Activated naive CD8-positive, alpha-beta T cell (primary cell): Measurements from ENCODE around the gene CYP1B1.

Experiments
- H3K27ac Mint-ChIP-seq: one replicate; pipeline ENCODE4 v1.8.0; 2021; ENCODE audit warnings: mixed read lengths
- H3K27me3 Mint-ChIP-seq: one replicate; pipeline ENCODE4 v1.8.0; 2021; ENCODE audit warnings: mixed read lengths
- H3K36me3 Mint-ChIP-seq: one replicate; pipeline ENCODE4 v1.8.0; 2021; ENCODE audit warnings: mixed read lengths
- H3K4me1 Mint-ChIP-seq: one replicate; pipeline ENCODE4 v1.8.0; 2021; ENCODE audit warnings: low read depth, mixed read lengths
- H3K4me3 Mint-ChIP-seq: one replicate; pipeline ENCODE4 v1.8.0; 2021; ENCODE audit warnings: mild to moderate bottlenecking, mixed read lengths
- H3K9me3 Mint-ChIP-seq: one replicate; pipeline ENCODE4 v1.8.0; 2021; ENCODE audit warnings: low read depth, mixed read lengths

CYP1B1 gene

DNA sequence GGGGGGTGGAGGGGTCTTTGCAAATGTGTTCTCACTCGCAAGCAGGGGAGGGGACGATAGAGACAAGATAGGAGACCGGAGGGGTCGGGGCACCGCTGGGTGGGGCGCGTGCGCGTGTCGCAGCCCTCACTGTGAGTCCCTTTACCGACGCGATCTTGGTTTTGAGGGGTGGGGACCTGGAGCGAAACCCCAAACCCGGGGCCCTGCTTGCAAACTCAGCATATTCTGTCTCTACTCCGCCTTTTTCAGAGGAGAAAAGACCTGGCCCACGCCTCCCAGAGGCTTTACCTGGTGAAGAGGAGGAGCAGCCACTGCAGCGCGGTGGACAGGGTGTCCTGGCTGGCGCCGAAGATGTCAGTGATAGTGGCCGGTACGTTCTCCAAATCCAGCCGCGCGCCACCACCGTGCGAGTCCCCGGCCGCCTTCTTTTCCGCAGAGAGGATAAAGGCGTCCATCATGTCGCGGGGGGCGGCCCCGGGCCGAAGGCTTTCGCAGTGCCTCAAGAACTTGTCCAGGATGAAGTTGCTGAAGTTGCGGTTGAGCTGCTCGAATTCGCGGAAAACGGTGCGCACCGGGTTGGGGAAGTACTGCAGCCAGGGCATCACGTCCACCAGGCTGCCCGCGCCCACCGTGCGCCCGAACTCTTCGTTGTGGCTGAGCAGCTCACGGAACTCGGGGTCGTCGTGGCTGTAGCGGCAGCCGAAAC, 1.7 kb downstream of the CYP1B1 start:
- no peaks in the 10 kb centered on the region for H3K36me3 Mint-ChIP-seq
- peaks cover 22% of the 10 kb centered on the region for H3K27me3 Mint-ChIP-seq
- peak overlapping the region; percentile 7 for H3K27ac Mint-ChIP-seq
- no peaks in the 10 kb centered on the region for H3K9me3 Mint-ChIP-seq
- H3K4me1 Mint-ChIP-seq, result peaks cover 18% of the 10 kb centered on the region
- H3K4me3 Mint-ChIP-seq, result peak overlapping the region; percentile 68

DNA sequence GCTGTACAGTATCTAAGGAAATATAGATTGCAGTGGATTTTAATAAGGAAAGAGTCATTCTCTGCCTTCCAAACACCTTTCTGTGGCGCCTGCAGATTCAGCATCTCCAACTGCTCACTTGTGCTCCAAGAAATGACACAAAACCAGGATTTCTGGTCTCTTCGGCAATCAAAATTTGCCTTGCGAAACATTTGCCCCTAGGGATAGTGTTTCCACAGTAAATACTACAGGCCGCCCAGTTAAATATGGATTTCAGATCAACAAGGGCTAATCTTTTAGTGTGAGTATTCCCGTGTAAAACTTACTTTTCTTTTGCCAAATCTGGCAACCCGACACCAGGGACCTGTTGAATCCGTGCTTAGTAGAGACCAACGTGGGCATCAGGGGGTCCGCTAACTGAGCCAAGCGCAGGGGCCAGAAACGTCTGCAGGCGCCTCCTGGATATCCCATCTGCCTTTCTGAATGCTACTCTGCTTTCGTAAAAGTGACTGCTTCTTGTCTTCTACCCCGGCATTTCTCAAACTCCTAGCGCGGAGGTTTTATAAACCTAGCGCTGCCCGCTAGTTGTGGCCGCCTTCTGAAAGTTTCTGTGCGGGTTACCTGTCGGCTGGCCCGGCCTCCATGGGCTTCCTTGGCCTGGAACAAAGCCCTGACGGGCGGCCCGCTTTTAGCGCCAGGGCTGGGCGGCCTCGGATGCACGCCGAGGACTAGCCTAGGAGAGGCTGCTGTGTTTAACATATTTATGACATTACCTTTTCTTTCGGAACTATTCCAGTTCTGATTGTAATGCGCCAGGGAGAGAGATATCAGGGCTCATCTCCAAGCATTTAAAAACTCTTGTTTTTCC, 2.5 kb downstream of the CYP1B1 start:
- peaks cover 18% of the 10 kb centered on the region for H3K4me1 Mint-ChIP-seq
- H3K27me3 Mint-ChIP-seq, result peaks cover 22% of the 10 kb centered on the region
- peak overlapping the region; percentile 7 for H3K27ac Mint-ChIP-seq
- no peaks in the 10 kb centered on the region for H3K9me3 Mint-ChIP-seq
- no peaks in the 10 kb centered on the region for H3K36me3 Mint-ChIP-seq
- peak overlapping the region; percentile 68 for H3K4me3 Mint-ChIP-seq

DNA sequence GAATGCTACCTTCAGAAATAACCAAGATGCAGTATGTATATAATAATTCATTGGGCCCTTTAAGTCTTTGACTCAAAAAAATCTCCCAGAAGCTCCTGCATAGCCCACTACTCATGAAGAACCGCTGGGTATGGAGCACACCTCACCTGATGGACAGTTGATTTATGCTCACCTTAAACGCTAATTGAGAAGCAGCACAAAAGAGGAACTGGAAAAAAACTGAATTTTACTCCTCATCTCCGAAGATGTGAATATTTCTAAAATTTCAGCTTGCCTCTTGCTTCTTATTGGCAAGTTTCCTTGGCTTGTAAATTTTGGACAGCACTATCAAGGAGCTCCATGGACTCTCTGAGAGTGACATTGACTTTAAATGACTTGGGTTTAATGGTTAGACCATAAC, 5.5 kb downstream of the CYP1B1 start:
- peaks cover 8% of the 10 kb centered on the region for H3K4me1 Mint-ChIP-seq
- no peak overlapping the region for H3K27ac Mint-ChIP-seq
- H3K36me3 Mint-ChIP-seq, result no peaks in the 10 kb centered on the region
- H3K4me3 Mint-ChIP-seq, result no peak overlapping the region
- no peaks in the 10 kb centered on the region for H3K9me3 Mint-ChIP-seq
- peaks cover 18% of the 10 kb centered on the region for H3K27me3 Mint-ChIP-seq

DNA sequence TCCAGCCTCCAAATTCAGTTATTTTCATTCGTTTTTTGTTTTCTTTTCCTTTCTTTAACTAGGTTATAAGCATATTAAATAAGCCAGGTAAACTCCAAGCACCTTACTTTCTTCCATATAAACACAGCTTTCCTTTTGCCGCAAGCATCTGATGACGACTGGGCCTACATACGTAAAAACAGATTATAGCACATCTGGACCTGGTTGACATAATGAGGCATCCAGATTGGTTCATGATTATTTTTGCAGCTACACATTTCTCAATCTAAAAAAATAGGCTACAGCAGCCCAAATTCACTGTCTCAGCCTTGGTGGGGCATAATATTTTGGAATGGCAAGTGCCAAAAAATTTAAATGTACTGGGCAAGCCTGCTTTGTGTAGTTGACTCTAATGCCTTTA, 7.7 kb downstream of the CYP1B1 start:
- Mint-ChIP-seq H3K9me3 (no peaks in the 10 kb centered on the region), H3K36me3 (no peaks in the 10 kb centered on the region)

DNA sequence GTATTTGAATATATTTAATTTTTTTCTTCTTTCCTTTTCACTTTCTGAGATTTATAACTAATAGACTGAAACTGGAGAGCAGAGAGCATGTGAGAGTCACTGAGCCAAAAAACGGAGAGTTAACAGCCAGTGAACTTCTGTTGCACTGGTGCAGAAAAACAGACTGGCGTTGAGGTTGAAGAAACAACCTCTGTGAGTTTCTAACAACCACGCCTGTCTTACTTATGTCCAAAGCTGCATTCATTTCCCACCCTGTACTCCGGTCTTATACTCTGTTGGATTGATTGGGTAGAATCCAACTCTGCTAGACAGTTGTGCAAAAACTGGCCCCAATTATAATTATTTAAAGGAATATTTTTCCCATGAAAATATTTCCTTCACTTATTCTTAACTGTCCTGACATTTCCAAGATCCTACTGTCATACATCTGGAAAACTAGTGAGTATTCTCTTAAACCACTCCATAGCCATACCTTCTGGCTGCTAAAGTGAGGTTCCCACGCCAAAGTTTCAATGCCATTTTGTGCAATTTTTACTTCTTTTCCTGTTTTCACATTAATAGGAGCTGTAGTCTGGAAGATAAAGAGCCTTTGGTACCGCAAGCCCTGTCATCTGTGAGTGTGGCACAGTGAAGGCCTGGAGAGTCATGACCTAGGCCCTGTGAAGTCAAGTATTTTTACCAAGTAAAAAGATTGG, 9.4 kb downstream of the CYP1B1 start:
- no peaks in the 10 kb centered on the region for H3K9me3 Mint-ChIP-seq
- peaks cover 4% of the 10 kb centered on the region for H3K36me3 Mint-ChIP-seq
- no peak overlapping the region for H3K27ac Mint-ChIP-seq
- H3K27me3 Mint-ChIP-seq, result peaks cover 2% of the 10 kb centered on the region
- no peak overlapping the region for H3K4me3 Mint-ChIP-seq
- H3K4me1 Mint-ChIP-seq, result no peaks in the 10 kb centered on the region

More for the DNA sequence above, 7.7 kb downstream of the CYP1B1 start:
- H3K27ac Mint-ChIP-seq, result no peak overlapping the region
- H3K4me1 Mint-ChIP-seq, result no peaks in the 10 kb centered on the region
- no peak overlapping the region for H3K4me3 Mint-ChIP-seq
- peaks cover 10% of the 10 kb centered on the region for H3K27me3 Mint-ChIP-seq

DNA sequence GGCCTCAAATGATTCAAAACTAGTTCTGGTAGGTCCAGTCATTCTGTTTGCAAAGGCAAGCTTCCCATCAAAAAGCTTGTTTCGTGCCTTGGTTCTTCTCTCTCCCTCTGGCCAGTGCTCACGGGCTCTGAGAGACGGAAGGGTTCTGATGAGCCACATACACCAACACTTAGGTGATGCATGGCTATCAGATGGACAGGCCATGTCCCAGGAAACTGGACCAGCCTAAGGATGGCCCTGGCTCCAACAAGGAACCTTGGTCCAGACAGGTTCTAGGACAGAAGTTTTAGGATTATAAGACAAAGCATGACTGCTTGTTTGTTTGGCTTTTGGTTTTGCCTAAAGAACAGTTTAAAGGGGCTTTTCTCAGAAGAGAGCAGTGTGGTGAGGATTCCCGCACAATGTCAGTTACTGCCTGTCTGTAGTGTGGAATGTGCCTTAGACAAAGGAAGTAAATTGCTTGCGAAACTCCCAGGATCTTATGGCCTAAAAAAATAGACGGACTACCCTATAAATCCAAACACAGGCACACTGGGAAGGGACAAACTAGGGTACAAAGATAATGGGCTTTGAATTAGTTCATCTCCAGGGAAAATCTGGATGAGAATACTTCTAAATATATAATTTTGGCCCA, 10.3 kb downstream of the CYP1B1 start:
- peaks cover 4% of the 10 kb centered on the region for H3K36me3 Mint-ChIP-seq
- H3K4me1 Mint-ChIP-seq, result no peaks in the 10 kb centered on the region
- H3K4me3 Mint-ChIP-seq, result no peak overlapping the region
- no peaks in the 10 kb centered on the region for H3K9me3 Mint-ChIP-seq
- H3K27ac Mint-ChIP-seq, result no peak overlapping the region
- peaks cover 2% of the 10 kb centered on the region for H3K27me3 Mint-ChIP-seq

DNA sequence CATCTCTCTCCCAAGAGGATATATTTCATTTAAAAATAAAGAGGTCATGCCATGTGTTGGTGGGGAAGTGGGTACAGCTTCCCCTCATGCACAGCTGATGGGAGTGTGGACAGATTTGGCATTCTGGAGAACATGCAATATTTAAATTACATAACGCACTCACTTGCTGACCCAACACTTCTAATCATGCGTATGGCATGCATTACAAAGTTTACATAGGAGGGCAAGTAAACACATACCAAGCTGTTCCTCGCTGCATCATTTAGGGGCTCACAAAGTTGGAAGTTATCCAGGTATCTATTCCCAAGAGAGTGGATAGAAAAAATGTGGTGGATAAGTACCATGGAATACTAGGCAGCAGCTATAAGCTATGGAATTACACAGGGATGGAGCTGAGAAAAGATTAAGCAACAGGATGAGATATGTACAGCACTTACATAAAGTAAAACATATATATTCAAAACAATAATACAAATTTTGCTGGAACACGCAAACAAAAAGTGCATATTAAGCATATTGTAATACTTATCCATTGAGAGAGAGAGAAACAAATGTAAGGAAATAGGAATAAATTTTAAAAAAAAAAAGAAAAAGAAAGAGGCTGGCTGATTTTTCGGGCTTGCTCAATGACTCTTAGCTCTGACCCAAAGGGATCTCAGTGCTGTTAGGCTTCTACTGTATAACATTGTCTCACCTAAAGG, 11.0 kb downstream of the CYP1B1 start:
- Mint-ChIP-seq H3K4me1 (no peaks in the 10 kb centered on the region), H3K9me3 (no peaks in the 10 kb centered on the region), H3K4me3 (no peak overlapping the region), H3K27ac (no peak overlapping the region), H3K36me3 (peaks cover 4% of the 10 kb centered on the region), H3K27me3 (peaks cover 2% of the 10 kb centered on the region)

DNA sequence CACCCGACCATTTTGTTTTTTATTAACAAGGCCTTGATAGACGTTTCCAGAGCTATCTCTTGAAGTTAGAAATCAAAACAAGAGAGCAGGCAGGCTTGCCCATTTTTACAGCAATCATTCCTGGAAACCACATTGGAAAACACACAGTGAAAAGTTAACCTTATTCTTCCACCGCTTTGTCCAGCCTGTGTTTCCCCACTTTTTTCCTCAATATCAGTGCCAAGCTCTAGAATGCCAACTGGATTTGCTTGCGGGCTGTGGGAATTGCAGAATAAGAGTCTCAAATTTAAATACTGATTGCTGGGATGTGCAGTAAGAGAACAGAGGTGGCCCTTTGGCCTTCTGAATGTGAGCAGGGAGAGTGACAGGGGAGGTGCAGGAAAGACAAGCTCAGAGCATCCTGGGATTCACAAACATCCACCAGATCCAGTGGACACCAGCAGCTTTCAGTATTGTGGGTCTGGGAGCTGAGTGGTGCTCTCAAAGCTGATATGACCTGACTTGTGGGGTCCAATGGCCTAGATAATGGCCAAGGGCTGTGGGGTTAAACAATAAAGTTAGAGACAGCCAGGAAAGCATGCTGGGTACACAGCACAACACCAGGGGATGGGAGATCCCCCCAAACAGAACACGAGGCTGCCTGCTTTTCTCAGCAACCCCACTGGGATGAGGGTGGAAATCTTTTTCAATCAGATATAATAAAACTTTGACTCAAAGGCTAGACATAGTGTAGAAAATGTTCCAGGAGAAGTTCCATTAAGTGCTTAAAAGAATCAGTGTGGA, 15.5 kb downstream of the CYP1B1 start:
- H3K9me3 Mint-ChIP-seq, result no peaks in the 10 kb centered on the region
- H3K36me3 Mint-ChIP-seq, result peaks cover 7% of the 10 kb centered on the region
- peaks cover 18% of the 10 kb centered on the region for H3K4me1 Mint-ChIP-seq
- H3K4me3 Mint-ChIP-seq, result no peak overlapping the region
- H3K27ac Mint-ChIP-seq, result no peak overlapping the region
- peaks cover 3% of the 10 kb centered on the region for H3K27me3 Mint-ChIP-seq

DNA sequence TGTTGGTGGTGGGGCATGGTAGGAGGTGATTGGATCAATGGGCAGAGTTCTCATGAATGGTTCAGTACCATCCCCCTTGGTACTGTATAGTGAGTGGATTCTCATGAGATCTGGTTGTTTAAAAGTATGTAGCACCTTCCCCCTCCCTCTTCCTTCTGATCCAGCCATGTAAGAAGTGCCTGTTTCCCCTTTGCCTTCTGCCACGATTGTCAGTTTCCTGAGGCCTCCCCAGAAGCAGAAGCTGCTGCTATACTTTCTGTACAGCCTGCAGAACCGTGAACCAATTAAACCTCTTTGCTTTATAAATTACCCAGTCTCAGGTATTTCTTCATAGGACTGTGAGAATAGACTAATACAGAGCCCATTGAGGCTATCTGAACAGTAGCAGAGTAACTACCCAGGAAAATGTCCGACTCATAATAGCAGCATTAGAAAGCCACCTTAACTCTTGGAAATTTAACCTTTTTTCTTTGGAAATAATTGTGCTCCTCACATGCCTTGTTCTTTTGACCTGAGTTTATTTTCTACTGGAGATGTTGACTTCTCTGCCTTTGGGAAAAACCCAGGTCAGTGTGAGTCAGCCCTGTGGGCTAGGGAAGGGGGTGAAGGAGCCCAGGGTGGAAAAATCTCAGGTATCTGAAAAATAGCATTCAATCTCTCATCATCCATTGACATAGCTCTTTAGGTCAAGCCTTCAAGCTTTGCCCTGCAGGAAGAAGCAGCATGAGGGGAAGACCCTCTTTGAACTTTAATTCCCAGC, 18.1 kb downstream of the CYP1B1 start:
- Mint-ChIP-seq H3K4me3 (no peak overlapping the region), H3K9me3 (no peaks in the 10 kb centered on the region), H3K36me3 (peaks cover 7% of the 10 kb centered on the region), H3K27ac (peak overlapping the region; percentile 29), H3K4me1 (peaks cover 18% of the 10 kb centered on the region), H3K27me3 (peaks cover 6% of the 10 kb centered on the region)

DNA sequence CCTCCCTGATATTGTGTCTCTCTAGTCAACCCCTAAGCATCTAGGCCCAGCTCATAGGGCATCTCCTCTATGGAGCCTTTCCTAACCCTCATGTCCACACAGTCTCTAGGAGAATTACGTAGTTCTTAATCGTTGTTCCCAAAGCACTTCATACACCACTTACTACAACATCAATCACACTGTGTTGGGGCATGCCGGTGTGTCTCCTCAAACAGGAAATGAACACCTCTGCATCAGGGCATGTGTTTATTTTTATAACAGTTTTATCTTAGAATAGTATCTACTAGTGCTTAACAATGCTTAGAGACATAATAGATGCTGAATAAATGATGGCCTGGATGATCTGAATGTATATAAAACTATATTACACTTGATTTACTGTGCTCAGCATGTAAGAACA, 19.7 kb downstream of the CYP1B1 start:
- no peak overlapping the region for H3K27ac Mint-ChIP-seq
- peaks cover 3% of the 10 kb centered on the region for H3K36me3 Mint-ChIP-seq
- no peaks in the 10 kb centered on the region for H3K9me3 Mint-ChIP-seq
- H3K27me3 Mint-ChIP-seq, result peaks cover 6% of the 10 kb centered on the region
- no peak overlapping the region for H3K4me3 Mint-ChIP-seq
- peaks cover 18% of the 10 kb centered on the region for H3K4me1 Mint-ChIP-seq

DNA sequence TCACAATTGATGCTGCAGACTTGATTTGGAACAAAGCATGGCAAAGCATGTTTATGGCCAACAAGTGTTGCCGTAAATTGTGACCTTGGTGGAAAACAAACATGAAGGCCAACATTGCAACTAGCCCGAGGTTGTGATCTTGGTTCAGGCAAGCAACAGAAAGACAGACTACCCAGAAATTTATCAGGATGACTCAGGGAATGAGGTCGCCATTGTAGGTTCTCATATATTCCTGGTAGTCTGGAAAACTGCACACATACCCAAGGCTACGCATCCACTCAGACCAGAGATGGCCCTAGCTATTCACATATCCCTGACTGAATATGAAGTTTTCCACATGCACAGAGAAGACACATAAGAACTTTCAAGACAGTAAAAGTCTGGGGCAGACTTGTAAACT, 30.1 kb downstream of the CYP1B1 start:
- peaks cover 4% of the 10 kb centered on the region for H3K36me3 Mint-ChIP-seq
- H3K27ac Mint-ChIP-seq, result no peak overlapping the region
- H3K9me3 Mint-ChIP-seq, result peaks cover 6% of the 10 kb centered on the region
- H3K27me3 Mint-ChIP-seq, result peaks cover 5% of the 10 kb centered on the region
- no peaks in the 10 kb centered on the region for H3K4me1 Mint-ChIP-seq
- no peak overlapping the region for H3K4me3 Mint-ChIP-seq

DNA sequence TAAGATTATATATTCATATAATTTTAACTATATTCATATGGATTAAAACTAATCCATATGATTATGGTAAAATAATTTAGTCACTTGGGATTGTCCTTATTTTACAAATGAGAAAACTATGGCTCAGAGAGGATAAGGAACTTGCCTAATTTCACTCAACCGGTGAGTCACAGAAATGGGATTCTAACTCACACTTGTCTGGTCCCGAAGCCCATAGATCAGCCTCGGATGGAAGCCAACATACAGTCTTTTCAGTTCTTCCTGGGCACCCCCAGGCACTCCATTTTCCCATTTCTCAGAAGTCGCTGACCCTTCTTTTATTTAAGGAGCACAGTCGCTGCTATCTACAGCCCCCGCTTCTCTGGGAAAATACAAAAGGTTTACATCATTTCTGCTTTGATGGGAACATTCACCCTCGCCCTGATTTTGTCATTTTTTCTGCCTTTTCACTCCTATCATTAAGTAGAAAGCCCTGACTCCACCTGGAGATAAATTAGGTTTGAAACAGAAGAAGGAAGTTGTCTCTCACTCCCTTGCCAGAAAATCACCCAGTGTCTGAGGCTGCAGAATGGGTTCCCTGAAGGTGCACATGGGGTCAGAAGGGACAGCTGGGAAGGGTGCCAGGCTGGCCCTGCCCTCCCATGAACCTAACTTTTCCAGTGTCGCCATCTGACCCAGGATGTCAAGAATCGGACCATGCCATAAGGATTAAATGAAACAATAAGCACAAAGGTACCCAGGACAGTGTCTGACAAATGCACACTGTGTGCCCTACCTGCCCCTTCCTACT, 36.6 kb downstream of the CYP1B1 start:
- H3K9me3 Mint-ChIP-seq, result peaks cover 6% of the 10 kb centered on the region
- H3K27ac Mint-ChIP-seq, result no peak overlapping the region
- H3K36me3 Mint-ChIP-seq, result no peaks in the 10 kb centered on the region
- peaks cover 7% of the 10 kb centered on the region for H3K4me1 Mint-ChIP-seq
- peaks cover 26% of the 10 kb centered on the region for H3K27me3 Mint-ChIP-seq
- H3K4me3 Mint-ChIP-seq, result no peak overlapping the region

DNA sequence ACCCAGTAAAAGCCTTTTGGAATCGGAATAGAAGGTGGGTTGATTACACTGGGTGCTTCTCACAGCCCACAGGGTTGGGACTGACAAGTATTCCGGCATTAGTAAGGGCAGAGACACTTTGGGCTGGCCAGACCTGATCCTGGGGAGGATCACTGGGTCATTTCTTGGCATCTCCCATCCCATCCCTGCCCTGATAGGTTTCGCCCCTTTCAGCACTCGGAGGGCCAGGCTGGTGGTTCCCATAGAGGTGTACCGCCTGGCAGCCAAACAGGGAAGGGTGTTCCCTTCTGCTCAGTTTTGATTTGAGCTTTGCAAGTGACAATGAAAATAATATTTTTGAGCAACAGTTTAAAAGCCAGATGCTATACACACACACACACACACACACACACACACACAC, 37.3 kb downstream of the CYP1B1 start:
- H3K27ac Mint-ChIP-seq, result no peak overlapping the region
- peaks cover 7% of the 10 kb centered on the region for H3K4me1 Mint-ChIP-seq
- peaks cover 26% of the 10 kb centered on the region for H3K27me3 Mint-ChIP-seq
- H3K36me3 Mint-ChIP-seq, result no peaks in the 10 kb centered on the region
- H3K4me3 Mint-ChIP-seq, result no peak overlapping the region
- peaks cover 6% of the 10 kb centered on the region for H3K9me3 Mint-ChIP-seq
